NCI-H1105 treated with DMSO at 0.1 percent for 48 hours (cell line): Measurements from ENCODE around the gene KIAA0930.
"Not testable (repeated sequence)": the region's sequence is repeated elsewhere in the genome, so short reads cannot be mapped to it uniquely, and the experiment has no call there.

ENCODE experiments used
- DNase-seq: peaks from one replicate; lab custom pipeline; 2025; lab: John Stamatoyannopoulos, UW

KIAA0930 gene

GRCh38 chr22:45240810-45241631, at the start of gene KIAA0930:
Gene KIAA0930, minus strand, starts transcription at chr22:45240894. Its CDS starts 191 bp downstream, at chr22:45240703.
- DNase-seq: peak; percentile 30

GRCh38 chr22:45286854-45287551, 46.3 kb upstream of the KIAA0930 start:
- DNase-seq: no peak

- DNase-seq: no peak
These were observed 44.8 kb upstream of the KIAA0930 start for GRCh38 chr22:45285263-45286058.

GRCh38 chr22:45284705-45285262, 44.1 kb upstream of the KIAA0930 start, which contains the start of gene UPK3A:
Gene UPK3A, plus strand, starts transcription at chr22:45284949. Its CDS starts 65 bp downstream, at chr22:45285014.
- DNase-seq: no peak

GRCh38 chr22:45281010-45281409, 40.3 kb upstream of the KIAA0930 start:
- DNase-seq: no peak

- no peak for DNase-seq
These were observed 39.9 kb upstream of the KIAA0930 start for GRCh38 chr22:45280587-45280980.

GRCh38 chr22:45278125-45278524, 37.4 kb upstream of the KIAA0930 start:
- DNase-seq: no peak

- DNase-seq: not testable (repeated sequence)
These were observed 37.0 kb upstream of the KIAA0930 start for GRCh38 chr22:45277720-45278119.

GRCh38 chr22:45276507-45277105, 35.9 kb upstream of the KIAA0930 start:
- no peak for DNase-seq

GRCh38 chr22:45273452-45274075, 32.9 kb upstream of the KIAA0930 start:
- no peak for DNase-seq

- no peak for DNase-seq
These were observed 31.8 kb upstream of the KIAA0930 start for GRCh38 chr22:45272498-45272897.

- no peak for DNase-seq
These were observed 31.0 kb upstream of the KIAA0930 start for GRCh38 chr22:45271667-45272201.

- DNase-seq: no peak
These were observed 29.7 kb upstream of the KIAA0930 start for GRCh38 chr22:45270095-45271020.

- peak; percentile 59 for DNase-seq
These were observed 28.5 kb upstream of the KIAA0930 start for GRCh38 chr22:45268958-45269844.

GRCh38 chr22:45268167-45268957, 27.7 kb upstream of the KIAA0930 start:
- DNase-seq: peak; percentile 21

GRCh38 chr22:45265535-45265934, 24.8 kb upstream of the KIAA0930 start:
- no peak for DNase-seq

- DNase-seq: no peak
These were observed 23.0 kb upstream of the KIAA0930 start for GRCh38 chr22:45263463-45264269.
